ENCODE results near the gene TNP2.
"Not testable (repeated sequence)": the region's sequence is repeated elsewhere in the genome, so short reads cannot be mapped to it uniquely, and the experiment has no call there.

The TNP2 gene

GRCh38 chr16:11238272-11239202, 30.6 kb downstream of the TNP2 start:
- DNase-seq = no peak

- no peak for DNase-seq
Observed at GRCh38 chr16:11236461-11237254, 32.5 kb downstream of the TNP2 start.

- DNase-seq = no peak
Observed at GRCh38 chr16:11235703-11235991, 33.5 kb downstream of the TNP2 start.

DNA sequence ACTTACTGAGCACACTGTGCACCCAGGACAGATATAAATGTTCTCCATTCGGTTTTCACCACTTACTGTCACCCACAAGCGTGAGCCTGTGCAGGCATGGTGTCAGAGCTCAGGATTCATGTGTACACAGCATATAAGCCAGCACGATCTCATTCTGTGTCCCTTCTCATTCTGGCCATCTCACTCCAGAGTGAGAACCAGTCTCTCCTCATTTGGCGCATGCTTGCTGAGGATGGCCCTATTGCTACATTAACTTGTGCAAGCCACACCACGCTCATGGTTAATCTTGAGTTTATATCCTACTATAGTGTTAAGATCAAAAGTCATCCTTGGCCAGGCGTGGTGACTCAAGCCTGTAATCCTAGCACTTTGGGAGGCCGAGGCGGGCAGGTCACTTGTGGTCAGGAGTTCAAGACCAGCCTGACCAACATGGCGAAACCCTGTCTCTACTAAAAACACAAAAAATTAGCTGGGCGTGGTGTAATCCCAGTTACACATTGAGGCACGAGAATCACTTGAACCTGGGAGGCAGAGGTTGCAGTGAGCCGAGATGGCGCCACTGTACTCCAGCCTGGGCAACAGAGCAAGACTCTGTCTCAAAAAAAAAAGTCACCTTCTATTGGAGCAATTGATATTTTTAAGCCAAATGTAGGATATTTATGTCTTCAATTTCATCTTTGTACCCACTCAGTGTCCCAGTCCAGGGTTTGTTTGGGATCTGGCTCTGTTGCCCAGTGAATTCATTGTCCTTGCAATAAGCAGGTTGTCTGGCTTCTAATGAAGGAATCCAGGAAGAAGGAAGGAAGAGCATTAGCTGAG, 34.0 kb downstream of the TNP2 start:
- no peak for DNase-seq

DNA sequence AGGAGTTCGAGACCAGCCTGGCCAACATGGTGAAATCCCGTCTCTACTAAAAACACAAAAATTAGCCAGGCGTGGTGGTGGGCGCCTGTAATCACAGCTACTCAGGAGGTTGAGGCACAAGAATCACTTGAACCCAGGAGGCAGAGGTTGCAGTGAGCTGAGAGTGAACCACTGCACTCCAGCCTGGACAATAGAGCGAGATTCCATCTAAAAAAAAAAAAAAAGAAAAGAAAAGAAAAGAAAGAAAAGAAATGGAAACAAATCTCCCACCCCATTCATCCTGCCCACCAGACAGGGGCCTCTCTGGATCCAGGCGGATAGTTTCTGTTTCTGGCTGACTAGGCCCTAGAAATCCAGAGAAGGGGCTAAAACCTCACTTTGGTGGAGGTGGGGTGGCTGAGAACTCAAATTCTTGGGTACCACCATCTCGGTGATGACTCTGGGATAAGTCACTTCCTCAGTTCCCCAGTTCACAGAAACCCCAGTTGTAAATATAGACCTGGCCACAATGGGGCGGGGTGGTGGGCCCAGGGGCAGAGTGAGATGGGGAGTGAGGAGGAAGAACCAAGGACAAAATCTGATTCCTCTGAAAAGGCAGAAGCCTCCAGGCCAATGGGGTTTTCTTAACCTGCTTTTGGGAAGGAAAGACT, 35.3 kb downstream of the TNP2 start:
- no peak for DNase-seq

- DNase-seq = no peak
Observed at GRCh38 chr16:11232852-11233726, 36.0 kb downstream of the TNP2 start.

- DNase-seq = no peak
Observed at GRCh38 chr16:11232302-11232851, 36.7 kb downstream of the TNP2 start.

GRCh38 chr16:11231367-11231970, 37.7 kb downstream of the TNP2 start:
- DNase-seq = no peak

GRCh38 chr16:11229906-11230305, 39.2 kb downstream of the TNP2 start:
- DNase-seq = no peak

DNA sequence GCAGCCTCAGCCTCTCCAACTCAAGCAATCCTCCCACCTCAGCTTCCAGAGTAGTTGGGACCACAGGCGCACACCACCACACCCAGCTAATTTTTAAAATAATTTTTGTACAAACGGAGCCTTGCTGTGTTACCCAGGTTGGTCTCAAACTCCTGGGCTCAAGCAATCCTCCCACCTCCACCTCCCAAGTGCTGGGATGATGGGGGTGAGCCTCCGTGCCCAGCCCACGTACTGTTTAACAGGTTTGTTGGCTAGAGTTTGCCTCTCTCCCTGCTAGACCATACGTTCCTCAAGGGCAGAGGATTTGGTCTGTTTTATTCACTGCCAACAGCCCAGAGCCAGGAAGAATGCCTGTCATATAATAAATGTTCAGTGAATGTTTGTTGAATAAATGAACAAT, 39.7 kb downstream of the TNP2 start:
- no peak for DNase-seq

DNA sequence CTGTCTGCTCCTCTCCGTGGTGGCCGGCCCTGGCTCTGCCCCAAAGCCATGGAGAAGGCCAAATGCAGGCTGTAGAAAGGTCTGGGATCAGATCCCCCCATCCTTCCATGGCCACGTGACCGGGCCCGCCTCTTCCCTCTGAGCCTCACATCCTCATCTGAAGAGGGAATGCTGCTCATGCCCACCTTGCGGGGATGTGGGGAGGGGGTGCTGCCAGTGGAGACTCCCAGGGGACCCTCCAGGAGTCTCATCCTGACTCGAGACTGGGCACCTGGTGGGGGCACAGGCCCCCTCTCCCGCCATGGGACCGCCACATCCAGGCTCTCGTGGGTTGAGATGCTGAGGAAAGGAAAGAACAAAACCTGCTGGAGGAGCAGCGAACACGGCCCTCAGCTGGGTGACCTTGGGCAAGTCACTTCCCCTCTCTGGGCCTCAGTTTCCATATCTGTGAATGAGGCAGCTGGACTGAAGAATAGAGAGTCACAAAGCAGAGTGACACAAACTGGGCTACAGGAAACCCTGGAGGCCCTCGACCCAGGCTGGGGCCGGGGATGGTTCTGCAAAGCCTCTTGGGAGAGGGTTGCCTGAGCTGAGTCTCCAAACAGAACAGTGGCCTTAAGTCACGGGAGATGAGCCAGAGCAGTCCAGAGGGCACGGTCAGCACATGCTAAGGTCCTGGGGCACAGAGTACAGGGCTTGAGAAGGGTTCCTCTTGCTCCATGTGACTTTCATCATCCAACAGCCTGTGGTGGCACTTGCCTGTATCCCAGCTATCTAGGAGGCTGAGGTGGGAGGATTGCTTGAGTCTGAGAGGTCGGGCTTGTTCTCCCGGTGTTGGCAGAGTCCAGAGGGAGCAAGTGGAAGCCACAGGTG, 43.2 kb downstream of the TNP2 start:
- DNase-seq = no peak

- no peak for DNase-seq
Observed at GRCh38 chr16:11224894-11225676, 44.0 kb downstream of the TNP2 start.

DNA sequence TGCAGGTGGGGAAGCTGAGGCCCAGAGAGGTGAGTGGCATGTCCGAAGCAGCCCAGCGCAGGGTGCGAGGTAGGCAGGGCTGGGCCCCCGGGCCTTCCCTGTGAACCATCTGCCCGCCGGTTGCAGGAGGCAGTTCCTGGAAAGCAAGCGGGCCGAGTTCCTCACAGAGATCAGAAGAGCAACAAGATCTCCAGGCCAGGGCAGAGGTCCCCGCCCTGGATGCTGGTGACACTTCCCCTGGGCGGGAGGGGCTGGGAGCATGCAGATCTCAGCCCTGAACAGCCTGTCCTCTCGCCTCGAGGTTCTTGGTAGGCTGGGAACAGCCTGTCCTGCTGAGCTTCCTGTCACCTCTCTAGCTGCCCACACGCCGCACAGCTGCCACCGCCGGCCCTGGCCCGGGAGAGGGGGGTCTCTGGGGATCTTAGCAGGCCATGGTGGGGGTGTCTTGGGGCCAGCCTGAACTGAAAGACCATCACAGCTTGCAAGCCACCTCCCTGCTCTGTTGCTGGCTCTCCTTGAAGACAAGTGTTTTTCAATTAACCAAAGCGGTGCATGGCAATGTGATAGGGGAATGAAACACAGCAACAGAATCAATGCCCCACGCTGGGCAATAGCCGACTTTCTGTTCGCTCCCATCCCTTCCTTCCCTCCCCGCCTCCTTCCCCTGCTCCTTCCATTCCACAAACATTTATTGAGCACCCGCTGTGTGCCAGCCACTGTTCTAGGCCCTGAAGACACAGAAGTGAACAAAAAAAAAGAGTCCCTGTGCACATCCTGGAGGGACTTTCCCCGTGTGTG, 44.8 kb downstream of the TNP2 start:
- DNase-seq = no peak

GRCh38 chr16:11220507-11220906, 48.6 kb downstream of the TNP2 start:
- DNase-seq = not testable (repeated sequence)

GRCh38 chr16:11219178-11219577, 49.9 kb downstream of the TNP2 start:
- DNase-seq = no peak

DNA sequence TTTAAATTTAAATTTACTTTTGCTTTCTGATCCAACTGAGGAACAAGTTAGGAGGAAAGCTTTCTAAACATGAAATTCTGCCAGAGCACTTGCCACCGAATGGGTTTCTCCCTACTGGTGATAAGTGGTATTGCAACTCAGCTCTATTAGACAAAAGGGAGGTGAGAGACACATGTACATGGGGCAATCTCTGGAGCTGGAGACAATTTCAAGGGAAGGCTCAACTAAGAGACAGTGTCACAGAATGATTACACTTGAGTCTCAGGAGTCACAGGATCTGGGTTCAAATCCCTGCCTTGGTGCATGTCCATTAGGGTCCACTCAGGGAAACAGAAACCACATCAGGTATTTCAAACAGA, 50.5 kb downstream of the TNP2 start:
- DNase-seq = no peak
